Measurements from ENCODE around the gene HTRA3.

The HTRA3 gene

GRCh38 chr4:8230033-8230432, 39.5 kb upstream of the HTRA3 start:
- H3K4me3 ChIP-seq (ENCODE audit: low read length), result no peak overlapping the region
- TF ChIP-seq, protein P1, sequence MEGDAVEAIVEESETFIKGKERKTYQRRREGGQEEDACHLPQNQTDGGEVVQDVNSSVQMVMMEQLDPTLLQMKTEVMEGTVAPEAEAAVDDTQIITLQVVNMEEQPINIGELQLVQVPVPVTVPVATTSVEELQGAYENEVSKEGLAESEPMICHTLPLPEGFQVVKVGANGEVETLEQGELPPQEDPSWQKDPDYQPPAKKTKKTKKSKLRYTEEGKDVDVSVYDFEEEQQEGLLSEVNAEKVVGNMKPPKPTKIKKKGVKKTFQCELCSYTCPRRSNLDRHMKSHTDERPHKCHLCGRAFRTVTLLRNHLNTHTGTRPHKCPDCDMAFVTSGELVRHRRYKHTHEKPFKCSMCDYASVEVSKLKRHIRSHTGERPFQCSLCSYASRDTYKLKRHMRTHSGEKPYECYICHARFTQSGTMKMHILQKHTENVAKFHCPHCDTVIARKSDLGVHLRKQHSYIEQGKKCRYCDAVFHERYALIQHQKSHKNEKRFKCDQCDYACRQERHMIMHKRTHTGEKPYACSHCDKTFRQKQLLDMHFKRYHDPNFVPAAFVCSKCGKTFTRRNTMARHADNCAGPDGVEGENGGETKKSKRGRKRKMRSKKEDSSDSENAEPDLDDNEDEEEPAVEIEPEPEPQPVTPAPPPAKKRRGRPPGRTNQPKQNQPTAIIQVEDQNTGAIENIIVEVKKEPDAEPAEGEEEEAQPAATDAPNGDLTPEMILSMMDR (conservative IDR thresholded peaks at IDR 0.05; ENCODE audit: low read length), result no peak
- DNase-seq (ENCODE audit: low read depth), result no peak

DNA sequence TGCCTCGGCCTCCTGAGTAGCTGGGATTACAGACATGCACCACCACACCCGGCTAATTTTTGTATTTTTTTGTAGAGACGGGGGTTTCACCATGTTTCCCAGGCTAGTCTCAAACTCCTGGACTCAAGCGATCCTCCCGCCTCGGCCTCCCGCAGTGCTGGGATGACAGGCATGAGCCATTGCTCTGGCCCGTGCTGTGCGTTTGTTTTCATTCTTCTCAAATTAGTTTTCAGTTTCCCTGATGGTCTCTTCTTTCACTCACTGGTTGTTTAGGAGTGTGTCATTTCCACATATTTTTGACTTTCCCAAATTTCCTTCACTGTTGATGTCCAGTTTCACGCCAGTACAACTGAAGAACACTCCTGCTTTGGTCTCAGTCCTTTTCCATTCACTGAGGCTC, 38.7 kb upstream of the HTRA3 start:
- no peak overlapping the region for H3K4me3 ChIP-seq (ENCODE audit: low read length)
- DNase-seq (ENCODE audit: low read depth), result no peak
- TF ChIP-seq, protein P1 (conservative IDR thresholded peaks at IDR 0.05; ENCODE audit: low read length), result no peak

GRCh38 chr4:8231551-8232049, 38.0 kb upstream of the HTRA3 start:
- TF ChIP-seq, protein P1 (conservative IDR thresholded peaks at IDR 0.05; ENCODE audit: low read length), result no peak
- DNase-seq (ENCODE audit: low read depth), result no peak
- no peak overlapping the region for H3K4me3 ChIP-seq (ENCODE audit: low read length)

GRCh38 chr4:8232748-8233147, 36.8 kb upstream of the HTRA3 start:
- no peak overlapping the region for H3K4me3 ChIP-seq (ENCODE audit: low read length)
- TF ChIP-seq, protein P1 (conservative IDR thresholded peaks at IDR 0.05; ENCODE audit: low read length), result no peak
- DNase-seq (ENCODE audit: low read depth), result no peak

DNA sequence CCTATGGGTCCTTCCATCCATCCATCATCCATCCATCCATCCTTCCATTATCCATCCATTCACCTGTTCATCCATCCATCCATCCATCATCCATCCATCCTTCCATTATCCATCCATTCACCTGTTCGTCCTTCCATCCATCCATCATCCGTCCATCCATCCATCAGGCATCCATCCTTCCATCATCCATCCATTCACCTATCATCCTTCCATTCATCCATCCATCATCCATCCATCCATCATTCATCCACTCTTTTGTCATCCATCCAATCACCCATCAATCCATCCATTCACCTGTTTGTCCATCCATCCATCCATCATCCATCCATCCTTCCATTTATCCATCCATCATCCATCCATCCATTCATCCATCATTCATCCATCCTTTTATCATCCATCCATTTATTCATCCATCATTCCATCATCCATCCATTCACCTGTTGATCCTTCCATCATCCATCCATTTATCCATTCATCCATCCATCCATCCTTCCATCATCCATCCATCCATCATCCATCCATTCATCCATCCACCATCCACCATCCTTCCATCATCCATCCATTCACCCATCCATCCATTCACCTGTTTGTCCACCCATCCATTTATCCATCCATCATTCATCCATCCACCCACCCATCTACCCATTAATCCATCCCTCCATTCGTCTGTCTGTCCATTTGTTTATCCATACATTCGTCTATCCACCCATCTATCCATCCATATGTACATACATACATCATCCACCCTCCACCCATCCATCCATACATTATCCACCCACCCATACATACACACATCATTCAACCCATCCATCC, 35.7 kb upstream of the HTRA3 start:
- no peak for DNase-seq (ENCODE audit: low read depth)
- TF ChIP-seq, protein P1 (conservative IDR thresholded peaks at IDR 0.05; ENCODE audit: low read length), result no peak
- no peak overlapping the region for H3K4me3 ChIP-seq (ENCODE audit: low read length)

- TF ChIP-seq, protein P1 (conservative IDR thresholded peaks at IDR 0.05; ENCODE audit: low read length), result no peak
- no peak overlapping the region for H3K4me3 ChIP-seq (ENCODE audit: low read length)
- no peak for DNase-seq (ENCODE audit: low read depth)
Observed at GRCh38 chr4:8234715-8235114, 34.8 kb upstream of the HTRA3 start.

- TF ChIP-seq, protein P1 (conservative IDR thresholded peaks at IDR 0.05; ENCODE audit: low read length), result no peak
- no peak overlapping the region for H3K4me3 ChIP-seq (ENCODE audit: low read length)
- no peak for DNase-seq (ENCODE audit: low read depth)
Observed at GRCh38 chr4:8235224-8235623, 34.3 kb upstream of the HTRA3 start.

Measured in AG10803 (cell line).